ENCODE measurements around the gene TMEM143.
A peak's percentile ranks its signal among the peaks of the same experiment; 100 is the strongest.

Gene TMEM143

DNA sequence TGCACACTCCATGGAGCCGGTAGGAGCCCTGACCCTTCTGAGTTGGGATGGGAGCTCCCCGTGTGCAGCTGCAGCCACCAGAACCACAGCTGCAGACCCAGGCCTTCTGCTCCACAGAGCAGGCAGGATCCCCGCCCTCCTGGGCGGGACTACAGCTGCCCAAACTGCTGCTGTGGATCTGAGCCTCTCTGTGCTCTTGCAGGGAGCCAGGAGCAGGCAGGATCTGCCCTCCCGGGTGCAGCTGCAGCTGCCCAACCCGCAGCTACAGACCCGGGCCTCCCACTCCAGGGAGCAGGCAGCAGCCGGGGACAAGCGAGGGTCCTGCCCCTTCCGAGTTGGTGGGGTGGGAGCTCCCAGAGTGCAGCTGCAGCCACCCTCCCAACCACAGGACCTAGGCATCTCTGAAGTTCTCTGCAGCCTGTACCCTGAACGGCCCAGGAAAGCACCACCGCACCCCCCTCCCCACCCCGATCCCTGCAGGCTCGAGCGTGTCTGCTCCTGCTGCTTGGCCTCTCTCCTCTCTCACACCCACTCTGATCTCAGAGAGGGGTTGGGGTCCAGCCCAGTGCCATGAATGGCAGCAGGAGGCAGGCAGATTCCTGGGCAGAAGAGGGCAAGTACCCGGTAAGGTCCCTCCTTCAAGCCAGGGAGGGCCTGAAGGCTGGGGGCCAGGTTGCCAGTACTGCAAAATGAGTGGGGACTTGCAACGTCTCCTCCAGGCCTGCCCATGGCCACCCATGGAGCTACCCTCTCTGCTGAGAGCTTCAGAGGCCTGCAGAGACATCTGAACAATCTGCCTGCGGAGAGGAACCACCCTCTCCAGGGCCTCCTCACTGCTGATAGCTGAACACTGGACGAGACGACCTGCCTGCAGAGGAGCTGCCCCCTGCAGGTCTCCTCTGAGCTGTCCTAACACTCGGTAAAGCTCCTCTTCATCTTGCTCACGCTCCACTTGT lies 54.8 kb downstream of the TMEM143 start:
- DNase-seq (ENCODE audit: extremely low read depth, low read depth), result no peak
- TF ChIP-seq, protein P1, sequence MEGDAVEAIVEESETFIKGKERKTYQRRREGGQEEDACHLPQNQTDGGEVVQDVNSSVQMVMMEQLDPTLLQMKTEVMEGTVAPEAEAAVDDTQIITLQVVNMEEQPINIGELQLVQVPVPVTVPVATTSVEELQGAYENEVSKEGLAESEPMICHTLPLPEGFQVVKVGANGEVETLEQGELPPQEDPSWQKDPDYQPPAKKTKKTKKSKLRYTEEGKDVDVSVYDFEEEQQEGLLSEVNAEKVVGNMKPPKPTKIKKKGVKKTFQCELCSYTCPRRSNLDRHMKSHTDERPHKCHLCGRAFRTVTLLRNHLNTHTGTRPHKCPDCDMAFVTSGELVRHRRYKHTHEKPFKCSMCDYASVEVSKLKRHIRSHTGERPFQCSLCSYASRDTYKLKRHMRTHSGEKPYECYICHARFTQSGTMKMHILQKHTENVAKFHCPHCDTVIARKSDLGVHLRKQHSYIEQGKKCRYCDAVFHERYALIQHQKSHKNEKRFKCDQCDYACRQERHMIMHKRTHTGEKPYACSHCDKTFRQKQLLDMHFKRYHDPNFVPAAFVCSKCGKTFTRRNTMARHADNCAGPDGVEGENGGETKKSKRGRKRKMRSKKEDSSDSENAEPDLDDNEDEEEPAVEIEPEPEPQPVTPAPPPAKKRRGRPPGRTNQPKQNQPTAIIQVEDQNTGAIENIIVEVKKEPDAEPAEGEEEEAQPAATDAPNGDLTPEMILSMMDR (IDR thresholded peaks at IDR 0.05; ENCODE audit: low read depth, low read length), result peak; percentile 6

DNA sequence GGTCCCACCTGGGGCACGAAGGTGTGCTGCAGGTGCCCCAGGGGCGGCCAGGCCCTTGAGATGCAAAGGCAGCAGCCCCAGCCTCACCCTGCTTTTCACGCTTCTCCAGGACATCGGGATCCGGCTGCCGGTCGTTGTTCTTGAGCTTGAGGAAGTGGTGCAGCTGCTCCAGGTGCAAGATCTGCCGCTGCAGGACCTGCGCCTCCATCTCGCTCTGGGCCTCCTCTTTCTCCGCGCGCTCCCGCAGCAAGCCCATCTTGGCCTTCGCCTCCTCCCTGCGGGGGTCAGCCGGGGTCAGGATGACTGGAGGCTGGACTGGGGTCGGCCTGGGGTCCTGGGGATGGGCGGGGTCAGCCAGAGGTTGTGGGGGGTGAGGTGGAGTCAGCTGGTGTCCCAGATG lies 59.9 kb downstream of the TMEM143 start:
- DNase-seq (ENCODE audit: extremely low read depth, low read depth), result no peak
- TF ChIP-seq, protein P1 (IDR thresholded peaks at IDR 0.05; ENCODE audit: low read depth, low read length), result no peak

DNA sequence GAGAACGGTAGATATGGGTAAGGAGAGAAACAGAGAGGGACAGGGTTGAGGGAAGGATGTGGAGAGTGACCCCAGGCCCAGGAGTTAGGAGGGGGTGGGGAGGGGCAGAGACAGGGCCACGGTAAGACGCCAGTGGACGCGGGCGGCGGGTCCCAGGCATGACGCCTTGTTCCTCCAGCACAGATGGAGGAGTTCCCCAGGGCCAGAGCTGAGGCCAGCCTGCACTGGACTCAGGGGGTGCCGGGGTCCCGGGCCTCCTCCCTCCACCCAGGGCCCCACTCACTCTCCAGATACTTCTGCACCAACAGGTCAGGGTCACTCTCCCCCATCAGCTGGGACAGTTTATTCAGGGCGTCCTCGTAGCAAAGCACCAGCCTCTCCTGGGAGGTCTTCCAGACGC lies 60.4 kb downstream of the TMEM143 start:
- DNase-seq (ENCODE audit: extremely low read depth, low read depth), result no peak
- TF ChIP-seq, protein P1 (IDR thresholded peaks at IDR 0.05; ENCODE audit: low read depth, low read length), result no peak

DNA sequence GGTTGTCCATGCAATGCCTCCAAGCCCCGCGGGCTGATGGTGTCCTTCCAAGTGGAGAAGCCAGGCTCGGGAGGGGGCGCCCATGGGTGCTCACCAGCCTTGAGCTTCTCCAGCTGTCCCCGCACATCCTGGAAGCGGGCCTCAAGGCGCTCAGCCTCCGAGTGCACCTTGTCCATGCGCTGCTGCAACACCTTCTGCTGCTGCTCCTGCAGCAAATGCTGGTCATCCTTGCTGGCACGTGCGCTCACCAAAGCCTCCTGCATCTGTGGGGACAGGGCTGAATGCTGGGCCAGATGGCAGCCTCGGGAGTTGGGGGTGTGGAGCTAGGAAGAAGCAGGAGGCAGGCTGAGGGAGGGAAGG lies 61.2 kb downstream of the TMEM143 start:
- TF ChIP-seq, protein P1 (IDR thresholded peaks at IDR 0.05; ENCODE audit: low read depth, low read length), result no peak
- no peak for DNase-seq (ENCODE audit: extremely low read depth, low read depth)

DNA sequence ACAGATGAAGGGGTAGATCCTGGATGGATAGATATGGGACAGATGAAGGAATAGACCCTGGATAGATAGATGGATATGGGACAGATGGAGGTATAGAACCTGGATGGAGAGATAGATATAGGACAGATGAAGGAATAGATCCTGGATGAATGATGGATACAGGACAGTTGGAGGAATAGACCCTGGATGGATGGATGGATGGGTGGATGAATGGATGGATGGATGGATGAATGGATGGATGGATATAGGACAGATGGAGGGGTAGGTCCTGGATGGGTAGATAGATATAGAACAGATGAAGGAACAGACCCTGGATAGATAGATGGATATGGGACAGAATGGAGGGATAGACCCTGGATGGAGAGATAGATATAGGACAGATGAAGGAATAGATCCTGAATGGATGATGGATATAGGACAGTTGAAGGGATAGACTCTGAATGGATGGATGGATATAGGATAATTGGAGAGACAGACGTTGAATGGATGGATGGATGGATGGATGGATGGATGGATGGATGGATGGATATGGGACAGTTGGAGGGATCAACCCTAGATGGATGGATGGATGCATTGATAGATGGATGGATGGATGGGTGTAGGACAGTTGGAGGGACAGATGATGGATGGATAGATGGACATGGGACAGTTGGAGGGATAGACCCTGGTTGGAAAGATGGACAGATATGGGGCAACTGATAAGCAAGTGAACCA lies 61.7 kb downstream of the TMEM143 start:
- DNase-seq (ENCODE audit: extremely low read depth, low read depth), result no peak
- TF ChIP-seq, protein P1 (IDR thresholded peaks at IDR 0.05; ENCODE audit: low read depth, low read length), result no peak

DNA sequence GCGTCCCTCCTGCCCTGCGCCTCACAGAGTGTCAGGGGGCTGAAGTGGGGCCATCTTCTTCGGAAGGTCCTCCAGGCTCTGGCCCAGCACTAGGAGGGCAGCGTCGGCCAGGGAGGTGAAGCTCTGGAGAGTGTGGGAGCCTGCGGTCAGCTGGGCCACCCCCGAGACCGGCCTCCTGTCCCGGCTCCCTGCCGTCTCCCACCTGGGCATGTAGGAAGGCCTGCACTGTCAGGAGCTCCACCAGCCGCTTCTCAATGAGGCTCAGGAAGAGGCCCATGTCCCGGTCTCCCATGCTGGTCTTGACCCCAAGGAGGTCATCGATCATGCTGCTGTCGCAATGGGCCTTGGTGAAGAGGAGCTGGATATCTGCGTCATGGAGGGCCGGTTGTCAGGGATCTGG lies 65.8 kb downstream of the TMEM143 start:
- TF ChIP-seq, protein P1 (IDR thresholded peaks at IDR 0.05; ENCODE audit: low read depth, low read length), result no peak
- no peak for DNase-seq (ENCODE audit: extremely low read depth, low read depth)

All from AG09319 (cell line).